DMS153 (cell line): ENCODE measurements around the gene DGCR2.

Experiments
- DNase-seq: peaks from one replicate; lab custom pipeline; 2025; lab: John Stamatoyannopoulos, UW

DGCR2 gene

GRCh38 chr22:19146215-19146968 is 24.2 kb upstream of the DGCR2 start:
- no peak for DNase-seq

- no peak for DNase-seq
These were observed 21.8 kb upstream of the DGCR2 start for GRCh38 chr22:19143967-19144400.

- DNase-seq: no peak
These were observed 21.0 kb upstream of the DGCR2 start for GRCh38 chr22:19143212-19143611.

- no peak for DNase-seq
These were observed 20.2 kb upstream of the DGCR2 start for GRCh38 chr22:19142394-19142793.

GRCh38 chr22:19139974-19140373 is 17.8 kb upstream of the DGCR2 start:
- DNase-seq: no peak

- no peak for DNase-seq
These were observed 16.8 kb upstream of the DGCR2 start for GRCh38 chr22:19139001-19139356.

- DNase-seq: no peak
These were observed 16.2 kb upstream of the DGCR2 start for GRCh38 chr22:19138217-19139000.

- no peak for DNase-seq
These were observed 15.4 kb upstream of the DGCR2 start for GRCh38 chr22:19137384-19138216.

- DNase-seq: no peak
These were observed 14.7 kb upstream of the DGCR2 start for GRCh38 chr22:19136915-19137314.

- no peak for DNase-seq
These were observed 12.7 kb upstream of the DGCR2 start for GRCh38 chr22:19134874-19135273.

- DNase-seq: no peak
These were observed 12.1 kb upstream of the DGCR2 start for GRCh38 chr22:19134176-19134831.

- DNase-seq: no peak
These were observed 11.3 kb upstream of the DGCR2 start for GRCh38 chr22:19133561-19133960.

- DNase-seq: no peak
These were observed 10.6 kb upstream of the DGCR2 start for GRCh38 chr22:19132693-19133400.

- DNase-seq: no peak
These were observed 9.9 kb upstream of the DGCR2 start for GRCh38 chr22:19132153-19132552.

GRCh38 chr22:19131685-19132015 is 9.4 kb upstream of the DGCR2 start:
- no peak for DNase-seq

GRCh38 chr22:19130959-19131684 is 8.9 kb upstream of the DGCR2 start, which contains the start of gene TSSK2:
Gene TSSK2, plus strand, starts transcription at chr22:19131308. Its CDS starts 92 bp downstream, at chr22:19131400.
- DNase-seq: no peak

GRCh38 chr22:19129871-19130270 is 7.7 kb upstream of the DGCR2 start:
- DNase-seq: no peak

- no peak for DNase-seq
These were observed 6.9 kb upstream of the DGCR2 start for GRCh38 chr22:19128946-19129727.

GRCh38 chr22:19128009-19128401 is 5.8 kb upstream of the DGCR2 start:
- no peak for DNase-seq
